Head of caudate nucleus (tissue), 42 donors: ENCODE data around the gene SLC7A7.
"Not testable (repeated sequence)": the region's sequence is repeated elsewhere in the genome, so short reads cannot be mapped to it uniquely, and the experiment has no call there.

Experiments
- DNase-seq, 42 donors: peaks; one replicate each; pipeline versions ENCODE4 v3.0.0 to v3.0.0-alpha.2; 2020 to 2021; ENCODE audit warnings: mixed read lengths in 7 of 42
- intact Hi-C: fragments of 100-400 bp; cut with DNase I; formaldehyde crosslinking; loops from one replicate; pipeline ENCODE4 v1.15.0; 2022

The SLC7A7 gene

DNA sequence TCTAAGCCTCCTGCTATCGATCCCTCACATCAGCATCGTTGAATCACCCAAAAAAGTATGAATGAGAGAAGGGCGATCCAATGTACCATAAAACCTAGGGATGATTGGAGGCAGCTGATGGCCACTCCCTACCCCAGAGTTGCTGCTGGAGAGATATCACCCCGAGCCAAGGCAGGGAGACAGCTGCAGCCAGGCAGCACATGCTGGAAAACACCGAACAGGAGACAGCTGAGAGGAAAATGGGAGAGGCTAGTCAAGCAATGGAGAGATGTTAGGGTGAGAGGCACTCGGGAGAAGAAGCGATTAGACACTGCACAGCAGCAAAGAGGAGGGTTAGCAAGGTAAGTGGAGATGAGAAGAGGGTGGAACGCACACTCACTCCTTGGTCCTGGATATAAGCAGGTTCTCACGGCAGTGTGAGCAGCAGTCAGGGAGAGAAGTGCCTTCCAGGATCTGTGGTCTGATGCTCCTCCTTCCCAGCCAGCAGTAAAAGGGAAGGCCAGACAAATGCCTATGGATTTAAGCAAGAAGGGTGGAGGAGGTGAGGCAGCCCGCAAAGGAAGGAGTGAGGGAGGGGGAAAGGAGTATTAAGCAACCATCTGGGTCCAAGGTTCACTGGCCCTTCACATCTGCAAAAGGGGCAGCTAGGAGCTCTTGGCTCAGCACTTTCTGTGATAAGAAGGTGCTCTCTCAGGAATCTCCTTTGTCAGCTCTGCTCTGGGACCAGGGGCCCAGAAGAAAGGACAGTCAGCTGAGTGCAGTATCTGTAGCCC, at the start of gene SLC7A7:
SLC7A7 (minus strand) TSS at position 495 of the 773 bp plus-strand sequence. CDS start 2,037 bp downstream, outside the sequence.
- intact Hi-C loops = loop anchor here (5.0 kb wide), 1 partner anchor 48 kb away; the partner anchor contains the start of gene OXA1L
- DNase-seq = no peak

DNA sequence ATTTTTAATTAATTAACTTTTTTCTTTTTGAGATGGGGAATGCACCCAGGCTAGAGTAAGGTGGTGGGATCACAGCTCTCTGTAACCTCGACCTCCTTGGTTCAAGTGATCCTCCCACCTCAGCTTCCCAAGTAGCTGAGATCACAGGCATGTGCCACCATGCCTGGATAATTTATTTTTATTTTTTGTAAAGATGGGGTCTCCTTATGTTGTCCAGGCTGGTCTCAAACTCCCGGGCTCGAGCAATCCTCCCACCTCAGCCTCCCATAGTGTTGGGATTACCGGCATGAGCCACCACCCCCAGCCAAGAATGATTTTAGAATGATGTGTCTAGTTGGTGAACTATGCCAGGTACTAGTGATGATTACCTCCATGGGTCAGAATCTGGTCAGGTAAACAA, 49.7 kb upstream of the SLC7A7 start:
- DNase-seq = no peak
- intact Hi-C loops = no loop called here

DNA sequence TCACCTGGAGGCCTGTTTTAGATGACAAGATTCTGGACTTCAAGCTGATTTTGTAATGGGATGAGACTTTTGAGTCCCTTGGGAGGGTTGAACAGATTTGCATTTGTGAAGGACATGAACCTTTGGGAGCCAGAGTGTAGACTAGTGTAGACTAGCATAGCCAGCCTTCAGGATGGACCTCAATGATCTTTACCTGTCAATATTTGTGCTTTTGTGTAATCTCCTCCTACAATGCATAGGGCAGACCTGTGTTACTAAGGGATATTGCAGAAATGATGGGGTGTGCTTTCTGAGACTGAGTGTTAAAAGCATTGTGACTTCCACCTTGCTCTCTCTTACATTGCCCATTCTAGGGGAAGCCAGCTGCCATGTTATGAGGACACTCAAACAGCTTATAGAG, 46.4 kb upstream of the SLC7A7 start:
- intact Hi-C loops = no loop called here
- DNase-seq = no peak

- DNase-seq, intact Hi-C loops: not testable (repeated sequence)
Observed at GRCh38 chr14:22860377-22860776, 45.1 kb upstream of the SLC7A7 start.

GRCh38 chr14:22856428-22856827, 41.2 kb upstream of the SLC7A7 start:
- no peak for DNase-seq
- intact Hi-C loops = loop anchor here (10.0 kb wide), 1 partner anchor 272 kb away; the partner anchor contains the start of gene DAD1

GRCh38 chr14:22854963-22855724, 39.9 kb upstream of the SLC7A7 start:
- intact Hi-C loops = loop anchor here (10.0 kb wide), 1 partner anchor 270 kb away; the partner anchor contains the start of gene DAD1

GRCh38 chr14:22854296-22854695, 39.1 kb upstream of the SLC7A7 start:
- DNase-seq = not testable (repeated sequence)
- intact Hi-C loops = loop anchor here (10.0 kb wide), 1 partner anchor 269 kb away; the partner anchor contains the start of gene DAD1

More at GRCh38 chr14:22854963-22855724, 39.9 kb upstream of the SLC7A7 start:
- DNase-seq = no peak

- DNase-seq = peak; percentile 69 to 97 (median 90)
- intact Hi-C loops = loop anchor here (10.0 kb wide), 1 partner anchor 268 kb away; the partner anchor contains the start of gene DAD1
Observed at GRCh38 chr14:22852940-22853767, 37.9 kb upstream of the SLC7A7 start.

DNA sequence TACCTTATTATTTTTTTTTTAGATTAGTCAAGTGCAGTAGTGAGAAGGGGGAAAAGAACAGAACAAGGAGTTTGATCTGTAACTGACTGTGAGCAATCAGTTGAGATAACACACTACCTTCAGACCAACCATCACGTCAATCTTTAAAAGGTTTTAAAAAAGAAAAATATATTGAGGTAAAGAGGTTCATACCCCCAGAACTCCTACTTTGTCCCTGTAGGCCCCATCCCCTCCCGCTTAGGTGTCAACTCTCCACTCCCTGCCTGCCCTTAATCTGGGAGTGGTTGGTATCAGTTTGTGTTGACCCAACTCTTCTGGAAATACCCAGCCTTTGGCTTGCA, 37.3 kb upstream of the SLC7A7 start:
- no peak for DNase-seq
- intact Hi-C loops = loop anchor here (10.0 kb wide), 1 partner anchor 268 kb away; the partner anchor contains the start of gene DAD1

- intact Hi-C loops = loop anchor here (10.0 kb wide), 1 partner anchor 267 kb away; the partner anchor contains the start of gene DAD1
- DNase-seq = not testable (repeated sequence)
Observed at GRCh38 chr14:22852178-22852577, 36.9 kb upstream of the SLC7A7 start.

- peak in 36 of 42 donors; percentile 29 to 85 (median 68) for DNase-seq
- intact Hi-C loops = loop anchor here (2.0 to 10.0 kb wide), 2 partner anchors 28 to 266 kb away; partner anchors contain the start of gene DAD1
Observed at GRCh38 chr14:22850944-22851764, 35.9 kb upstream of the SLC7A7 start.

DNA sequence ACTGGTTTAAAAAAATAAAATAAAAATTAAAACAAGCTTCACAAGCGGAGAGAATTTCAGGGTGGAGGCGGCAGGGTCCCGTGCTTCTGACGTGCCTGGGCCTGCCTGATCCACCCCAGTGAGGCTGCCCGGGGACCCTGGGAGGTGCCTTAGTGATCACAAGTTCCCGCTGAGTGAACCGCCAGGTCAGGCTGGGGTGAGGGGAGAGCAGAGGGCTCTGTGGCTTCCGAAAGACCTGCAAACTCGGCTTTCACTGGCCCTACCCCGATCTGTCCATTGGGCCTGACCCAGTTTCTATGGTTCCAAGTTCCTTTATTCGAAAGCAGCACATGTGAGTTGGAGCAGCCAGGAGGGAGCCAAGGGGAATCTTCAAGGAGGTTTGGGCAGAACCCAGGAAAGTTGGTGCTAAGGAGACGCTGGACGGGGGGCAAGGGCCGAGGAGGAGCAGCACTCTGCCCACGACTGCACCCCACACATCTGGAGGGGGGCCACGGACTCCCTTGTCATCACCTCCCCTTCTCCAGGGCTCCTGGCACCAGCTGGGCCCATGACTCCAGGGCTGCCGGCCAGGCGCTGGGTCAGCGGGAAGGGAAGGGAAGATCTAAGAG, 34.1 kb upstream of the SLC7A7 start:
- intact Hi-C loops = no loop called here
- DNase-seq = peak in 20 of 42 donors; percentile 19 to 68 (median 40)

DNA sequence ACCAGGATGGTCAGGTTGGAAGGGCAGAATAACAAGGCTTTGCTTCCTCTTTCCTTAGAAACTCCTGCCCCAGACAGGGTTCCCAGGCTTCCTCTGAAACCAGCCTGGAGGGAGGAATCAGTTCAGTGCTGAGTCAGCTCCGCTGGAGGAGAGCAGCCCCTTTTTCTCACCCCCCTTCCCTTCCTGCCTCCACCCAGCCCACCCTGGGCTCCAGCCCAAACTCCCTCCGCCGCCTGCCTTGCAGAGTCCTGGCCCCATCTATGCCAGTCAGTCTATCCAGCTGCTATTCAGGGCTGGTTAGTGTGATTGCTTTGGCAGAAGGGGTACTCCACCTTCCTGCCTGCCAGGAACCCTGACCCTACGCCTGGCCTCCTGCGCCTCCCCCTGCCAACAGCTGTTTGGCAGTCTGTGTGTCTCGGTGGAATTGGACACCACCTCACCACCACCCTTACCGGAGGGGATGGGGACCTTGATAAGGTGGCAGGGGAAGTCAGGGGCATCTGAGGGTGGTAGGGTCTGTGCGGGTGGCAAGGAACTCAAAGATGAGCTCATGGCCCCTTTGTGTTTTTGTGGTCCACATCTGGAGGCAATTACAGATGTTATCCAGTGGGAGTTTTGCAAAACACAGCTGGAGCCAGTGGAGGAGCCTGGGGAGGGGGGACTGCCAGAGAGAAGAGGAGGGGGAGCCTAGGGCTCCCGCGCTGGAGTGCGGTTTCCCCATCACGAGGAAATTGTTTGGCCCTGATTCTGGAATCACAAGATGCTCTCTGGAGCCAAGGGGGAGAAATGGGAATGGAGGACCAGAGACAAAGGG, 33.3 kb upstream of the SLC7A7 start:
- DNase-seq = peak in 10 of 42 donors; percentile 19 to 67 (median 38)
- intact Hi-C loops = no loop called here

DNA sequence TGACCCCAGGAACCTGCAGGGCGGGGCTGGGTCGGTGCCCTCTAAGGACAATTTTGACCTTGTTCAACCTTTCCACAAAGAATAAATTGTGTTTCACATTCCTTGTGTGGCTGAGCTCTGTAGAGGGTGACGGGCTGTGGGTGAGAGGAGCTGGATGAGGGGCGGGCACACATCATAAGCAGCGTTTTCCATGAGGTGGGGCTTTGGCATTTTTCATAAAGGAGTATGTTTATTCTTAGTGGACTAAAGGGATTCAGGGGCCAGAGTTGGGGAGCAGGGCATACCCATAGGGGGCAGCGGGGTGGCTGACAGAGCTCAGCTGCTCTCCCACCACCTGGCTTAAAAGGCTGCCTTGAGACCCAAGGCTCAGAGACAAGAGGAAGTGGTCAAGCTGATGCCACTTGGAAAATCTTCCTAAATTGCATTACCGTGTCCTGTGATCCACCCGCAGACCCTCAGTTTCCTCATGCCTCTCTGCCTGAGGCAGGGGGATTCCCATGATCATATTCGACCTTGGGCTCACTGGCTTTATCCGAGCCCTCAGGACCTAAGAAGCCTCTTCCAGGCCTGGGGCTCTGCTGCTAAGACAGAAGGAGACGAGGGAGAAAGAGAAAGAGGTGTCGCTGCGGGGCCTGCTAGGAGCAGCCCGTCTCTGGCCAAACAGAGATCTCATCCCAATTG, 32.6 kb upstream of the SLC7A7 start:
- DNase-seq = no peak
- intact Hi-C loops = no loop called here

DNA sequence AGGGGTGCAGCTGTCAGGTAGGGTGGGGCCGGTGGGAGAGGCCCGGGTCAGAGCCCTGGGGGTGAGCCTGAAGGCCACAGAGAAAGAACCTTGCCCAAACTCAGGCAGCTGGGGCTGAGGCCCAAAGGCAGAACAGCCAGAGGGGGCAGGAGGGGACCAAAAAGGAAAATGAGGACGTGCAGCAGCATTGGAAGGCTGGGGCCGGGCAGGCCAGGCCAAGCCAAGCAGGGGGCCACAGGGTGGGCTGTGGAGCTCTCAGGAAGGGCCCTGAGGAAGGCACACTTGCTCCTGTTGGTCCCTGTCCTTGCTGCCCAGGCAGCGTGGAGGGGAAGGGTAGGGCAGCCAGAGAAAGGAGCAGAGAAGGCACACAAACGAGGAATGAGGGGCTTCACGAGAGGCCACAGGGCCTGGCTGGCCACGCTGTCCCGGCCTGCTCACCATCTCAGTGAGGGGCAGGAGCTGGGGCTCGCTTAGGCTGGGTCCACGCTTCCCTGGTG, 31.6 kb upstream of the SLC7A7 start:
- intact Hi-C loops = no loop called here
- no peak for DNase-seq
